Epithelial cell of esophagus (primary cell): Measurements from ENCODE around the gene TARM1.

ENCODE experiments used
- DNase-seq: peaks from one replicate; pipeline ENCODE4 v3.0.0; 2010; ENCODE audit warnings: low read depth
- H3K4me3 ChIP-seq: 2 replicates; pipeline ENCODE4 v1.5.1; 2011; ENCODE audit warnings: mild to moderate bottlenecking, low read length, control low read depth
- TF ChIP-seq, protein P1 (sequence below): IDR thresholded peaks from 2 replicates; pipeline ENCODE4 v1.5.1; 2011; ENCODE audit warnings: low read depth, mild to moderate bottlenecking, low read length, control low read depth, inconsistent platforms; ENCODE audit not compliant: insufficient read depth; ENCODE audit errors: missing control alignments

Gene TARM1

DNA sequence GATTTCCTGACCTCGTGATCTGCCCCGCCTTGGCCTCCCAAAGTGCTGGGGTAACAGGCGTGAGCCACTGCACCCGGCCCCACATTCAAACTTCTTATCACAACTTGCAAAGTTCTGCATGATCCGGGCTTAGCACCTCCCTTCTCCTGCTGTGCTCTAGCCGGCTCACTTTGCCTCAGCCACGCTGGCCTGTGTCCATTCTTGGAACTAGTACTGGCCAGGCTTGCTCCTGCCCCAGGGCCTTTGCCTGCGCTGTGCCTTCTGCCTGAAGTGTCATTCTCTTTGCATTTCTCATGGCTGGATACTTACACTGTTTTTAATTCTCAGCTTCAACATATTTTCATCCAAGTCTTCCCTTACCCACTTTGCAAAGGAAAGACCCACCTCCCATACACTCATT lies 59.8 kb downstream of the TARM1 start:
- no peak overlapping the region for H3K4me3 ChIP-seq
- DNase-seq = no peak
- TF ChIP-seq, protein P1, sequence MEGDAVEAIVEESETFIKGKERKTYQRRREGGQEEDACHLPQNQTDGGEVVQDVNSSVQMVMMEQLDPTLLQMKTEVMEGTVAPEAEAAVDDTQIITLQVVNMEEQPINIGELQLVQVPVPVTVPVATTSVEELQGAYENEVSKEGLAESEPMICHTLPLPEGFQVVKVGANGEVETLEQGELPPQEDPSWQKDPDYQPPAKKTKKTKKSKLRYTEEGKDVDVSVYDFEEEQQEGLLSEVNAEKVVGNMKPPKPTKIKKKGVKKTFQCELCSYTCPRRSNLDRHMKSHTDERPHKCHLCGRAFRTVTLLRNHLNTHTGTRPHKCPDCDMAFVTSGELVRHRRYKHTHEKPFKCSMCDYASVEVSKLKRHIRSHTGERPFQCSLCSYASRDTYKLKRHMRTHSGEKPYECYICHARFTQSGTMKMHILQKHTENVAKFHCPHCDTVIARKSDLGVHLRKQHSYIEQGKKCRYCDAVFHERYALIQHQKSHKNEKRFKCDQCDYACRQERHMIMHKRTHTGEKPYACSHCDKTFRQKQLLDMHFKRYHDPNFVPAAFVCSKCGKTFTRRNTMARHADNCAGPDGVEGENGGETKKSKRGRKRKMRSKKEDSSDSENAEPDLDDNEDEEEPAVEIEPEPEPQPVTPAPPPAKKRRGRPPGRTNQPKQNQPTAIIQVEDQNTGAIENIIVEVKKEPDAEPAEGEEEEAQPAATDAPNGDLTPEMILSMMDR = no peak
